GM21447 (cell line): ENCODE data around the gene PRUNE1.

ENCODE experiments used
- ATAC-seq: cut with Tn5 transposase; IDR thresholded peaks from one replicate; pipeline ENCODE4 v1.9.1; 2021; ENCODE audit not compliant: unreplicated experiment

PRUNE1 gene

DNA sequence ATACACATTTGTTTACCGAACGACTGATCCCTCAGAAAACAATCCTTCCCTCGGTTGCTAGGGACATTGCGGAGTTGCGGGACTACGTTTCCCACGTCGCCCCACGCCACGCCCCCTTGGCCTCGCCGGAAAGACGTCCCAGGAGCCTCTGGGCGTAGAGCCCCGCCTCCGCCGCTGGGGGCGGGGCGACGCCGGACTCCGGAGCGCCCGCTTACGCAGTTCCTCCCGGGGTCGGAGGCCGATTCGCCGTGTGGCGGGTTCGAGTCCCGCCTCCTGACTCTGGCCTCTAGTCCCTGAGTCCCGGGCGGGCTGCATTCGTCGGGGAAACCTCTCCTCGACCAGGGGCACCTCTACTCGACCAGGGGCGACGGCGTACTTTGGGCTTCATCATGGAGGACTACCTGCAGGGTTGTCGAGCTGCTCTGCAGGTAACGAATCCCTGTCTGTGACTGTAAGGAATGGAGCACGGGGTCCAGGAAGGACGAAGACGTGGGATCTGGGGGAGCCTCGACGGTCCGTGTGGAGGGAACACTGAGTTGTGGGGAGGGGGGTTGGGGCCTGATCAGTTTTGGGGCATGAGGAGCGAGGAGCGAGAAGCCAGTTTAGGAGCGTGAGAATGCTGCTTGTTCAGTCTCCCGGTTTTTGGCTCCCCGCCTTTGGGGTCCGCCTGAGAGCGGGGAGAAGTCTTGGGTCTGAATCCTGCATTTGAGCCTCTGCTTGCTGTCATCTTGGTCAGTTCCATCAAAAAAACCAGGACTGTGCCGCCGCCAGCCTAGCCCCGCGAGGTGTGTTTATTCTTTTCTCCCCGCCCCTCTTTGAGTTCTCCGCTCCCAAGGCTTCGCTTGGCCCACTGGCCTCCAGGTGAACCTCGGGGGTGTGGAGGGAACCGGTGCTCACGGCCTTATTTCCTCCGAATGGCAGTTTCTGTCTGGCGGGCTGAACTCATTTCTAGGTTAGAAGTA, at the start of gene PRUNE1:
Gene PRUNE1, plus strand, starts transcription at position 206 of the 962 bp plus-strand sequence. Its CDS starts 184 bp downstream, at position 390.
- peak; percentile 69 for ATAC-seq

DNA sequence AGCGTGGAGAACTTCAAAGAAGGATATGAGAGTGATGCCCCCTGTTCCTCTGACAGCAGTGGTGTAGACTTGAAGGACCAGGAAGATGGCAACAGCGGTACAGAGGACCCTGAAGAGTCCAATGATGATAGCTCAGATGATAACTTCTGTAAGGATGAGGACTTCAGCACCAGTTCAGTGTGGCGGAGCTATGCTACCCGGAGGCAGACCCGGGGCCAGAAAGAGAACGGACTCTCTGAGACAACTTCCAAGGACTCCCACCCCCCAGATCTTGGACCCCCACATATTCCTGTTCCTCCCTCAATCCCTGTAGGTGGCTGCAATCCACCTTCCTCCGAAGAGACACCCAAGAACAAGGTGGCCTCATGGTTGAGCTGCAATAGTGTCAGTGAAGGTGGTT, 47.6 kb upstream of the PRUNE1 start:
- no peak for ATAC-seq

DNA sequence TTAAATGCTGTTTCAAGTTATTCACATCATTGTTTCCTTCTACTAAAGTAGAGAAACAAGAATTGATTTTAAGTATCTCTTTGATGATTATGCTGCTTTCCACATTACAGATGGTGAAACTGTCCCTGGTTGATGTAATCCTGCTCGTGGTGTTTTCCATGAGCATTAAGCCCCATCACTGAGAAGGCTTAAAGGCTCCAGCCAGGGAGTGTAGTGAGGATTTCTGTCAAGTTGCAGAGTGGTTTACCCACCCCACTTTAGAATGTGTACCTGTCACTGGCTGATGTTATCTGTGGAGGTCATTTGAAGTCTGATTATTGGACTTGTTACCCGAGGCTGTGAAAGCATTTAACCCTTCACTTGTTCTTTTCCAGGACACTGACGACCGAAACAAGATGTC, 46.5 kb upstream of the PRUNE1 start:
- ATAC-seq: no peak

DNA sequence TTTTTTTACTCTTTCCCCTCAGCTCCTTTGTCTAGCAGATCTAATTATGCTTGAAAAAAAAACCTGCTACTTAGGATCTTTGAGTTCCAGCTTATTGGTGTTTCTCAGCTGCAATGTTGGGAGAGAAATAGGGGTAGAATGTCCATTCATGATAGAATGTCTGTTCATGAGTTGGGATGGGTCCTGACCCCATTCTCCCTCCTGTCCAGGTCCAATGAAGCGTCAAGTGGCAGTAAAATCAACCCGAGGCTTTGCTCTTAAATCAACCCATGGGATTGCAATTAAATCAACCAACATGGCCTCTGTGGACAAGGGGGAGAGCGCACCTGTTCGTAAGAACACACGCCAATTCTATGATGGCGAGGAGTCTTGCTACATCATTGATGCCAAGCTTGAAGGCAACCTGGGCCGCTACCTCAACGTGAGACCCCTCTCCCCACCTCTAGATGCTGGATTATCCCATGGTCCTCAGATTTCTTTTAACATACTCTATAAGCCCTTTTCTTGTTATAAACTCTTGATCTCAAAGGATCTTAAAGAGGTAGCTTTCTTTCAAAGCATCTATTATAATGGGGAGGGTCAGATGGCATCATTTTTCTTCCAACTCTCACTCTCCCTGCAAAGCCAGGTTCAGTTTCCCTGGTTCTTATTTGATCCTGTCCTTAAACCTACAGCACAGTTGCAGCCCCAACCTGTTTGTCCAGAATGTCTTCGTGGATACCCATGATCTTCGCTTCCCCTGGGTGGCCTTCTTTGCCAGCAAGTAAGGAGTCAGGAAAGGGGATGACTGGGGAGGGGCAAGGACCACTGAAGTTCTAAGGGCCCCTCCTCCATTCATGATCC, 44.7 kb upstream of the PRUNE1 start:
- ATAC-seq: no peak

GRCh38 chr1:150964164-150964489, 44.1 kb upstream of the PRUNE1 start:
- ATAC-seq: no peak

- no peak for ATAC-seq
These were observed 42.6 kb upstream of the PRUNE1 start for GRCh38 chr1:150965605-150966004.

DNA sequence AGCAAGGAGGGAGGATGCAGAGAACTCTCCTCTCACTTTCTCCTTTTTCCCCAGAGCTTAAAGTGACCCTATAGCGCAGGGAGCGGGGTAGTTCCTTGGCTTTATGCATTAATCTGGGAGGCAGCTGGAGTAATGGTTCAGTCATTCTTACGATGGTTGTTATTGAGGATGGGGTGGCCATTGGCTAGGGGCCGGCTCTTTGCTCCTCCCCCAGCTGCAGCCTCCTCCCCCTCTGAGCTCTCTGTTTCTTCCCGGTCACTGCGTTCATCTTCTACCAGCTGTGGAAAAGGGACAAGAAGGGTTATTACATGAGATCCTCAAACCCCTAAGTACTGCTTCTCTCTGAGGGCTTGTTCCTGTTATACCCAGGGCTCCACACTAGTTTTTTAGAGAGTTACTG, 42.2 kb upstream of the PRUNE1 start:
- ATAC-seq: no peak

GRCh38 chr1:150967936-150968335, 40.3 kb upstream of the PRUNE1 start:
- no peak for ATAC-seq

DNA sequence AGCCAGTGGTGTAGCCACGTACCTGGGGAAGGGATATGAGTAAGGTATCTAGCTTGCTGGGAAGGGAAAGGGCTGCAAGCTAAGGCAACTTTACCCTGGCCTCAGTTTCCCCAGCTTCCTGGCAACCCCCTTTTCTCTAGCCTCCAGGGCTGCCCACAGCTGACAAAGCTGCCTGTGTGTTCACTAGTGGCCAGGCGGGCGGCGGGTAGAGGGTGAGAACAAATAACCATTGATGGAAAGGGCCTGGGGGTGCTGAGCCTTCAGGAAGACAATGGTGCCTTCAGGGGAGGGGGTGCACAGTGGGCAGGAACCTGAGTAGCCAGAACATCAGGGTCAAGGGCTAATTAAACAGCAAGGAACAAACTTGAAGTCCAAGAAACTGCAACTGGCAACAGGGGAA, 39.8 kb upstream of the PRUNE1 start:
- ATAC-seq: no peak

GRCh38 chr1:150969626-150970025, 38.6 kb upstream of the PRUNE1 start:
- no peak for ATAC-seq

- no peak for ATAC-seq
These were observed 37.3 kb upstream of the PRUNE1 start for GRCh38 chr1:150970808-150971582.

DNA sequence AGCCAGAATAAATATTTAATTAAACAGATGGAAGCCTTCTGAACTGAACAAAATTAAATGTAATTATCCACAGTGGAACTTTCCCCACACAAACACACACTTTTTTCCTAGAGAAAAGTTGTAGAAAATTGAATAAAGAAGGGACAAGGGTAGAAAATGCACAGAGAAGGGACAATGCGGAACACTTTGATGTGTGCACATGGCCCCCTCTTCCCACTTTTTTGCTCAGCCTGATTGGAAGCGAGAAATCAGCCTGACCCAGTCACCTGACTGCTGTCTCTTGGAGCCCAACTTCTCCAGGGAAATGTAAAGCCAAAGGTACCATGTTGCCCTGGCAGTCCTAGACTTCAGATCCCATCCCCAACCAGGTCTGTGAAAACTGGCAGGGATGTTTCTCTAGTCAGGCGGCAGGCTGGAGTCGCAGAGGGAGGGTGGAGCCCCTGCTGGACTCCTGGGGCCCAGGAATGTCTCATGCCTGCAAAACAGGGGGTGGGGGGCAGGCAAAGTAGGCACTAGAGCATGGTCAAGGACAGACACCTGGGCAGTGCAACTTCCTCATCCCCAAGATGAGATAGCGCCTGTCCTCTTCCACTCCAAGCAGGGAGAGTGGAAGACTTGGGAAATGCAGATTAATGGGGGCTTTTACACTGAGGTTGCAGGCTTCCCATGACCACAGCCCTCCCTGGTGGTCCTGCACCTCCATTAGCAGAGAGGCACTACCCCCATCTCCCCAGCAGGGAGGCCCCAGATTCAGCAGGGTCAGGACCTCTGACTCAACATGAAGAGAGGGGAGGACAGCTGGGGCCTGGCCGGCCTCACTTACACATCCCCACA, 36.4 kb upstream of the PRUNE1 start:
- no peak for ATAC-seq

- no peak for ATAC-seq
These were observed 35.8 kb upstream of the PRUNE1 start for GRCh38 chr1:150972417-150972940.

DNA sequence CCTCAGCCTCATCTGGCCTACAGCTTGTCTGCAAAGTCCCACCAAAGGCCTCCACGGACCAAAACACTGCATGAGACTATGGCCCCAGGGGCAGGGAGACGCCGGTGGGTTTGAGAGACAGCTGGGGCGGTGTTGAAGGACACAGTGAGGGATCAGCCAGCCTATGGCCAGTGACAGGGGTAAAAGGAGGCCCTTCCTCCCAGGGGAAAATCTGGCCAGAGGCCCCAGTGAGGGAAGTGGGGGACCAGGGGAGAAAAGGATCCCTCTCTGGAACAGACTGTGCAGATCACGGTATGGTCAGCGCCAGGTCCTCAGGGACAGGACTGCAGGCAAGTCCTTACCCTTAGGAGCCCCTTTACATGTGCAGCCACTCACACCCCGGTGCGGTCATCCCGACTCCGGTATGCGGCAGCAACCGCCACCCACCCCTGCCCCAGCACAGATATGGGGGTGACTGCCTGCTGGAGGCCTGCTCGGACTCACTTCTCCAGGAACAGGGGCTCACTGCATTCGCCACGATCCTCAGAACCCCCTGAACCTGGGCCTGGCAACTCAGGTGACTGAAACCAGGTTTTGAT, 34.9 kb upstream of the PRUNE1 start:
- peak; percentile 4 for ATAC-seq

- ATAC-seq: peak; percentile 29
These were observed 34.2 kb upstream of the PRUNE1 start for GRCh38 chr1:150973836-150974579.

DNA sequence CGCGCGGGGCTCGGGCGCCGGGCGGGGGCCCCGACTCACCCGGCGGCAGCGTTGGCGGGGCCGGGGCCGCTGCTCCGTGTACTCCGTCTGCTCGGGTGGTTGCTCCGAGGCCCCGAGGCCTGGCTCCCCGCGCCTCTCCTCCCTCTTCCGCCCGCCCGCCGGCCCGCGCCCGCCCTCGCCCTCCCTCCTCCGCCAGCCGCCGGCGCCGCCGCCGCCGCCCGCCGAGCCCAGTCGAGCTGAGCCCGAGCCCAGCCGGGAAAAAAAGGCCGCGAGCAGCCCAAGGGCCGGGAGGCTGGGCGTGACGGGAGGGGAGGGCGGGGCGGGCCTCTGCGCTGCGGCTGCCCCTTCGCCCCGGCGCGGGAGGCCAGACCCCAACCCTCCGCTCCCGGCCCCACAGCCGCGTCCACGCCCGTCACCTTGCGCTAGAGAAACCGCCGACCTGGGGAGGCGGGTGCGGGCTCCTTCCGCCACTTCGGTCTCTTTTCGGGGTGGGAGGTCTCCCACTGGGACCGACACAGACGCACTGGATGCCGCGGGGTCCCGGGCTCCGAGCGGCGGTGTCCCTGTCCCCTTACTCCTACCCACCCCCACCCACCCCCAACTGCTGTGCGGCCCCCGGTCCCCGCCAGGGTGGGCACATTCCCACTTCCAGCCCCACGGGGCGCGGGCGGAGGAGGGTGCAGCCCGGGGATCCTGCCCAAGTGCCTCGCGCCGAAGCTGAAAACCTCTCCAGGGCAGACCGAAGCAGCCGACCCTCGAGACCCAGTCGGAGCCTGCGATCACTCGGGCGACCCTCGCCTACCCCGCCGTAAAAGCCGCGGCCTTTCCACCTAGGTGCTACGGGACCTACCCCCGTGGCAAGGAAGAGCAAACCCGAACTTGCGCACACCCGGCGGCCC, 33.4 kb upstream of the PRUNE1 start, which contains the start of gene CERS2:
Gene CERS2, minus strand, starts transcription at position 256 of the 899 bp plus-strand sequence. CDS start 5,745 bp downstream, outside the sequence.
- ATAC-seq: peak; percentile 50

DNA sequence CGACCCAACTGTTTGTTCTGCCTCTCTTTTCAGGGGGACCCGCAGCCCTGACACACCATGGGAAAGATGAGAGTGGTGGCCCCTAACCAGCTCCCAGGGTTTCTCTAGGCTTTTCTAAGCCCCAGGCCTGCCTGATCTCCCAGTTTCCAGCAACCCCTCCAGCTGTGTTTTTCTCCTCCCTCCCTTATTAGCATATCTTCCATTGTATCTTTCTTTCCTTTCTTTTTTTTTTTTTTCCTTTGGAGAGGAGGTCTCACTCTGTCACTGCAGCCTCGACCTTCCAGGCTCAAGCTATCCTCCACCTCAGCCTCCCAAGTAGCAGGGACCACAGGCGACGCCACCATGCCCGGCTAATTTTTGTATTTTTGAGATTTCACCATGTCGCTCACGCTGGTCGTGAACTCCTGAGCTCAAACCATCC, 31.8 kb upstream of the PRUNE1 start:
- ATAC-seq: no peak
